Memory B cell (primary cell): ENCODE measurements around the gene GGT6.

Source experiments
- ATAC-seq: fragments of 150-1000 bp; cut with Tn5 transposase; 2 replicates; pipeline ENCODE4 v1.10.0; 2021; ENCODE audit warnings: low read depth, mild to moderate bottlenecking, moderate library complexity
- DNase-seq, 2 donors: peaks; one replicate each; pipeline ENCODE4 v3.0.0; 2022; ENCODE audit warnings: low spot score in 2 of 2
- H3K27ac Mint-ChIP-seq: one replicate; pipeline ENCODE4 v1.8.0; 2022; ENCODE audit warnings: mild to moderate bottlenecking, moderate library complexity, mixed read lengths
- H3K27me3 Mint-ChIP-seq: one replicate; pipeline ENCODE4 v1.8.0; 2022; ENCODE audit warnings: mixed read lengths
- H3K36me3 Mint-ChIP-seq: one replicate; pipeline ENCODE4 v1.8.0; 2022; ENCODE audit warnings: mild to moderate bottlenecking, mixed read lengths
- H3K4me1 Mint-ChIP-seq: one replicate; pipeline ENCODE4 v1.8.0; 2022; ENCODE audit warnings: mixed read lengths
- H3K4me3 Mint-ChIP-seq: one replicate; pipeline ENCODE4 v1.8.0; 2022; ENCODE audit warnings: mild to moderate bottlenecking, moderate library complexity, mixed read lengths
- H3K9me3 Mint-ChIP-seq: one replicate; pipeline ENCODE4 v1.8.0; 2022; ENCODE audit warnings: mixed read lengths

GGT6 gene

DNA sequence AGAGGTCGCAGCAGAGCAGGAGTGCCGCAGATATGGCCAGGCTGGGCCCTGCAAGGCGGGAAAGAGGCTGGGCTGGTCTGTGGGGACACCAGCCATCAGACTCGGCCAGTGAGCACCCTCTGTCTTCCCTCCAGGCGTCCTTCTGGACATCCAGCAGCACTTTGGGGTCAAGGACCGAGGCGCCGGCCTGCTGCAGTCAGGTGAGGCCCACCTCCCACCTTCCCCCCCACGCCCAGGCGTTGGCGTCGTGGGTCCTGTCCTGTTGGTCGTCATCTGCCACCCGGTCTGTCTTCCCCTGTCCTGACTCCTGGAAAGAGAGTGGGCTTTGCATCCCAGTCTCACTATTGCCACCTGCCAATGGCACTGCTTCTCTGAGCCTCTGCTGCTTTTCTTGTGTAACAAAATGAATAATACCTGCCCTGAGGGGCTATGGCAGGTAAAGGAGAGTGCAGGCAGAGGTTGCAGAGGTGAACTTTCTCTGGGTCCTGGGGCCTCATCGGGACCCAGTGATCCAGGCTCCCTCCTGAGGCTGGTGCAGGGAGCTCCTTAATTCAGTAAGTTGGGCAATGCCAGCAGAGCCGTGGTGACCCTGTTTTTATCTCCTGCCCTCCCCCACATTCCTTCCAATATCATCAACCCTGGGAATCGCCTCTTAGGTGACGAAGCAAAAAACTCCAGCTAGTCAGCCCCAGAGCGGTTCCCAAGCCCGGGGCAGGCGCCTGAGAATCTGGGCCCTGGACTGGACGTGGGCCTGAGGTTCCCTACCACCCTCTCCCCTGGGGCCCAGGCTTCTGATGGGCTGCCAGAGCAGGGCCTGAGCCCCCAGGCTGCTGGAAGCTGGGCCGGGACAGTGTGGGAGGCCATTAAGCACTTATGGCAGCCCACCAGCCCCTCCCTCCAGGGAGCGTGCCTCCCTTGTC is 47.0 kb downstream of the GGT6 start:
- no peak overlapping the region for H3K4me3 Mint-ChIP-seq
- H3K4me1 Mint-ChIP-seq = peaks cover 19% of the 10 kb centered on the region
- DNase-seq (no peak), ATAC-seq (no peak)
- H3K27ac Mint-ChIP-seq = no peak overlapping the region
- H3K36me3 Mint-ChIP-seq = no peaks in the 10 kb centered on the region
- H3K9me3 Mint-ChIP-seq = no peaks in the 10 kb centered on the region
- peaks cover 9% of the 10 kb centered on the region for H3K27me3 Mint-ChIP-seq

GRCh38 chr17:4512156-4513112 is 47.9 kb downstream of the GGT6 start:
- Mint-ChIP-seq H3K27me3 (peaks cover 8% of the 10 kb centered on the region), H3K4me3 (no peak overlapping the region), H3K9me3 (no peaks in the 10 kb centered on the region), H3K4me1 (peaks cover 16% of the 10 kb centered on the region), H3K27ac (no peak overlapping the region), H3K36me3 (no peaks in the 10 kb centered on the region)
- DNase-seq = no peak
- no peak for ATAC-seq

- H3K4me1 Mint-ChIP-seq = peaks cover 15% of the 10 kb centered on the region
- ATAC-seq (peak; percentile 41), DNase-seq (no peak)
- peaks cover 10% of the 10 kb centered on the region for H3K27me3 Mint-ChIP-seq
- no peak overlapping the region for H3K4me3 Mint-ChIP-seq
- H3K9me3 Mint-ChIP-seq = no peaks in the 10 kb centered on the region
- no peak overlapping the region for H3K27ac Mint-ChIP-seq
- H3K36me3 Mint-ChIP-seq = no peaks in the 10 kb centered on the region
Measured at GRCh38 chr17:4511199-4511932, 49.0 kb downstream of the GGT6 start.

GRCh38 chr17:4510618-4510941 is 49.8 kb downstream of the GGT6 start:
- Mint-ChIP-seq H3K4me1 (peaks cover 14% of the 10 kb centered on the region), H3K9me3 (no peaks in the 10 kb centered on the region), H3K4me3 (no peak overlapping the region), H3K27me3 (peaks cover 10% of the 10 kb centered on the region), H3K36me3 (no peaks in the 10 kb centered on the region), H3K27ac (no peak overlapping the region)
- no peak for DNase-seq
- ATAC-seq = no peak

DNA sequence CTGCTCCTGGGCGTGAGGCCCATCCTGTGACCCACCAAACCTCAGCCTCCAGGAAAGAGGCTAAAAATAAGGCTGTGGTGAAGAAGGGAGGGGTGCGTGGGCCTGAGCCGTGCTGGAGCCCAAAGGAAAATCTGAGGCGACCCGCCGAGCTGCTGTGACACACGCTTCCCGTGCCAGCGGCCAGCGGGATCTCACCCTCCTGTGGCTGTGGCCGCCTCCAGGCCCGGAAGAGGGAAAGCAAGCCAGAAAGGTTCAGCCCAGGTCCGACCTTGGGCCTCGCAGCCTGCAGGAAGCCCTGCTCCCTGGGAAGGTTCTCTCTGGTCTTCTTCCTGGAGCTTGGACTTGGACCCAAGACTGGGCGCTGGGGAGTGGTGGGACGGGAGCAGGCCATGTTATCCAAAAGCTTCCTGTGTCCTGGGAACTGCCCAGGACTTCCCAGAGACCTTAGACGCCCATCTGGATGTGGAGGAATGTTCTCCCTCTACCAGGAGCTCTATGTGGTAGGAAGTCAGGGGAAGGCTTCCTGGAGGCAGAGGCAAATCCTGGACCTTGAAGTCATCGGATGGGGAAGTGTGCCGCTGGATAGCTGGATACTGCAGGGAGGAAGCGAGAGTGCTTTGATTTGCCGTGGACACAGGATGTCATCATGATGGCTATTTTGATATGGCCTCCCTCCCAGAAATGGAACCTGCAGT is 50.3 kb downstream of the GGT6 start:
- Mint-ChIP-seq H3K36me3 (no peaks in the 10 kb centered on the region), H3K27me3 (peaks cover 10% of the 10 kb centered on the region), H3K27ac (no peak overlapping the region), H3K9me3 (no peaks in the 10 kb centered on the region), H3K4me3 (no peak overlapping the region), H3K4me1 (peaks cover 14% of the 10 kb centered on the region)
- ATAC-seq (no peak), DNase-seq (no peak)

GRCh38 chr17:4509401-4509800 is 51.0 kb downstream of the GGT6 start:
- DNase-seq = no peak
- H3K4me3 Mint-ChIP-seq = no peak overlapping the region
- no peaks in the 10 kb centered on the region for H3K9me3 Mint-ChIP-seq
- no peak for ATAC-seq
- no peaks in the 10 kb centered on the region for H3K36me3 Mint-ChIP-seq
- H3K4me1 Mint-ChIP-seq = peaks cover 14% of the 10 kb centered on the region
- no peak overlapping the region for H3K27ac Mint-ChIP-seq
- peaks cover 12% of the 10 kb centered on the region for H3K27me3 Mint-ChIP-seq

- peaks cover 18% of the 10 kb centered on the region for H3K27me3 Mint-ChIP-seq
- no peak for DNase-seq
- H3K27ac Mint-ChIP-seq = no peak overlapping the region
- peaks cover 14% of the 10 kb centered on the region for H3K4me1 Mint-ChIP-seq
- no peak for ATAC-seq
- H3K36me3 Mint-ChIP-seq = no peaks in the 10 kb centered on the region
- no peaks in the 10 kb centered on the region for H3K9me3 Mint-ChIP-seq
- H3K4me3 Mint-ChIP-seq = no peak overlapping the region
Measured at GRCh38 chr17:4508207-4508606, 52.2 kb downstream of the GGT6 start.

- Mint-ChIP-seq H3K4me3 (no peak overlapping the region), H3K27ac (peak overlapping the region; percentile 36), H3K9me3 (no peaks in the 10 kb centered on the region), H3K4me1 (peaks cover 14% of the 10 kb centered on the region), H3K36me3 (no peaks in the 10 kb centered on the region), H3K27me3 (peaks cover 18% of the 10 kb centered on the region)
- DNase-seq = no peak
- ATAC-seq = no peak
Measured at GRCh38 chr17:4507361-4508111, 52.8 kb downstream of the GGT6 start.
